Measurements from ENCODE around the gene ZBTB40.

DNA sequence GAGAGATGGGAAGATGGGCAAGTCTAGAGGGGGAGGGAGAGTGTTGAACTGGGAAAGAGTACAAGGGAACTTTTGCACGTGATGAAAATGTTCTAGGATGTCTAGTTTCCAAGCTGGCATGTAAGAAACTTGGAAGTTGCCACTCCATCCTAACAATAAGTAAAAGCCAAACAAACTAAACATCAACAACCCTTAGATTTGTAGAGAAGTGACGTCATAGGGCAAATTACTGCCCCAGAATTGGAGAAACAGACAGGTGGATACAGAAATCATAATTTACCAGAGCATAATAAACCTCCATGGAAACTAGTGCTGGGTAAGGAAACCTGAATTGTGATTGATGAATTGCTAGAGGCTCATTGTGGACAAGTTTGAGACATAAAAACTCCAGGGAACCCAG is 14.7 kb upstream of the ZBTB40 start:
- TF ChIP-seq HNRNPL (IDR thresholded peaks at IDR 0.05; ENCODE audit: low read depth, low read length) (no peak), FOXM1 (CRISPR knock-in tag; IDR thresholded peaks at IDR 0.05) (no peak), MYC (CRISPR knock-in tag; IDR thresholded peaks at IDR 0.05; ENCODE audit: borderline replicate concordance) (no peak), FLYWCH1 (CRISPR knock-in tag; IDR thresholded peaks at IDR 0.05) (no peak), ZNF234 (CRISPR knock-in tag; conservative IDR thresholded peaks at IDR 0.05) (no peak), ZMYM4 (CRISPR knock-in tag; IDR thresholded peaks at IDR 0.05) (no peak)
- TF ChIP-seq, protein P1, sequence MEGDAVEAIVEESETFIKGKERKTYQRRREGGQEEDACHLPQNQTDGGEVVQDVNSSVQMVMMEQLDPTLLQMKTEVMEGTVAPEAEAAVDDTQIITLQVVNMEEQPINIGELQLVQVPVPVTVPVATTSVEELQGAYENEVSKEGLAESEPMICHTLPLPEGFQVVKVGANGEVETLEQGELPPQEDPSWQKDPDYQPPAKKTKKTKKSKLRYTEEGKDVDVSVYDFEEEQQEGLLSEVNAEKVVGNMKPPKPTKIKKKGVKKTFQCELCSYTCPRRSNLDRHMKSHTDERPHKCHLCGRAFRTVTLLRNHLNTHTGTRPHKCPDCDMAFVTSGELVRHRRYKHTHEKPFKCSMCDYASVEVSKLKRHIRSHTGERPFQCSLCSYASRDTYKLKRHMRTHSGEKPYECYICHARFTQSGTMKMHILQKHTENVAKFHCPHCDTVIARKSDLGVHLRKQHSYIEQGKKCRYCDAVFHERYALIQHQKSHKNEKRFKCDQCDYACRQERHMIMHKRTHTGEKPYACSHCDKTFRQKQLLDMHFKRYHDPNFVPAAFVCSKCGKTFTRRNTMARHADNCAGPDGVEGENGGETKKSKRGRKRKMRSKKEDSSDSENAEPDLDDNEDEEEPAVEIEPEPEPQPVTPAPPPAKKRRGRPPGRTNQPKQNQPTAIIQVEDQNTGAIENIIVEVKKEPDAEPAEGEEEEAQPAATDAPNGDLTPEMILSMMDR (CRISPR knock-in tag; IDR thresholded peaks at IDR 0.05): no peak

Data from HepG2 (cell line).